ENCODE results near the gene GLI3. TPM values are rescaled to one million over a fixed set of nuclear protein-coding genes. Genes with fewer than 3 reads are reported as not detected.

Gene GLI3
- total RNA-seq, 2 donors from 2014 or later = 3.4 to 6.6 TPM

DNA sequence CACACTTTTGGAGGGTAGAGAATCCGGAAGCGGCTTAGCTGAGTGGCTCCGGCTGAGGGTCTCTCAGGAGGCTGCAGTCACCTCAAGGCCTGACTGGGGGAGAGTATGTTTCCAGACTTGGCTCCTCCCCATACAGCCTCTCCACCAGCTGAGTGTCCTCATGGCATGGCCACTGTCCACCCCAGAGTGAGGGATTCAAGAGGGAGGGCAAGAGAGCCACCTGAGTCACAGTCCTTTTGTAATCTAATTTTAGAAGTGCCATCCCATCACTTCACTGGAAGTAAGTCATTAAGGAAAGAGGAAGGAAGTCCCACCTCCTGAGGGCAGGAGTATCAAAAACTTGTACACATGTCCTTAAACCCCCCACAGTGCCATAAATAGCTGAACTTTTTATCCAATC, 134.0 kb downstream of the GLI3 start:
- no peak overlapping the region for H3K27ac ChIP-seq
- ATAC-seq (ENCODE audit: insufficient number of reproducible peaks, low FRiP score, low read depth) (no peak), DNase-seq (ENCODE audit: low spot score) (no peak)
- no peaks in the 10 kb centered on the region for H3K27me3 ChIP-seq (replicated peaks; ENCODE audit: insufficient read depth)
- H3K4me1 ChIP-seq (ENCODE audit: control insufficient read depth in 1 of 2, low read depth in 2 of 2) = peaks cover 4 to 18% of the 10 kb centered on the region in 2 donors
- H3K4me3 ChIP-seq = no peak overlapping the region
- no peaks in the 10 kb centered on the region for H3K36me3 ChIP-seq
- H3K9me3 ChIP-seq = no peaks in the 10 kb centered on the region
- TF ChIP-seq, protein P1, sequence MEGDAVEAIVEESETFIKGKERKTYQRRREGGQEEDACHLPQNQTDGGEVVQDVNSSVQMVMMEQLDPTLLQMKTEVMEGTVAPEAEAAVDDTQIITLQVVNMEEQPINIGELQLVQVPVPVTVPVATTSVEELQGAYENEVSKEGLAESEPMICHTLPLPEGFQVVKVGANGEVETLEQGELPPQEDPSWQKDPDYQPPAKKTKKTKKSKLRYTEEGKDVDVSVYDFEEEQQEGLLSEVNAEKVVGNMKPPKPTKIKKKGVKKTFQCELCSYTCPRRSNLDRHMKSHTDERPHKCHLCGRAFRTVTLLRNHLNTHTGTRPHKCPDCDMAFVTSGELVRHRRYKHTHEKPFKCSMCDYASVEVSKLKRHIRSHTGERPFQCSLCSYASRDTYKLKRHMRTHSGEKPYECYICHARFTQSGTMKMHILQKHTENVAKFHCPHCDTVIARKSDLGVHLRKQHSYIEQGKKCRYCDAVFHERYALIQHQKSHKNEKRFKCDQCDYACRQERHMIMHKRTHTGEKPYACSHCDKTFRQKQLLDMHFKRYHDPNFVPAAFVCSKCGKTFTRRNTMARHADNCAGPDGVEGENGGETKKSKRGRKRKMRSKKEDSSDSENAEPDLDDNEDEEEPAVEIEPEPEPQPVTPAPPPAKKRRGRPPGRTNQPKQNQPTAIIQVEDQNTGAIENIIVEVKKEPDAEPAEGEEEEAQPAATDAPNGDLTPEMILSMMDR (IDR thresholded peaks at IDR 0.05) = no peak

DNA sequence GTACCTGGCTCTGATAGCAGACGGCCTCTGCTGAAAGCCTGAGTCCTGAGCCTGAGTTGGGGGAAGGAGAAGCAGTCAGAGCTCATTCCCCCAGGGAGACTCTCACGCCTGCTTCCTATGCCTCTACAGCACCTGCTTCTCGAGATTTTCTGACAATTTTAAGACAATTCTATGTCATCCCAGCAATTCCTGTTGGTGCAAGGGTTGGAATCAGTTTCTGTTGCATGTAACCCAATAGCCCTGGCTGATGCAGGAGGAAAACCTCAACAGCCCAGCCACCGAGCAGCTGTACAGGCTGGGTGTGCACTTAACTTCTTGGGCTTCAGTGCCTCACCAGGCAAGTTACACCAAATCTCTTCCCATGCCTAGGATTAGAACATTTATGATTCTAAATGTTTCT, 134.7 kb downstream of the GLI3 start:
- no peaks in the 10 kb centered on the region for H3K9me3 ChIP-seq
- no peak for ATAC-seq (ENCODE audit: insufficient number of reproducible peaks, low FRiP score, low read depth)
- H3K27me3 ChIP-seq (replicated peaks; ENCODE audit: insufficient read depth) = no peaks in the 10 kb centered on the region
- H3K36me3 ChIP-seq = no peaks in the 10 kb centered on the region
- no peak overlapping the region for H3K27ac ChIP-seq
- no peak for DNase-seq (ENCODE audit: low spot score)
- TF ChIP-seq, protein P1 (IDR thresholded peaks at IDR 0.05) = no peak
- no peak overlapping the region for H3K4me3 ChIP-seq
- peaks cover 2 to 16% of the 10 kb centered on the region in 2 donors for H3K4me1 ChIP-seq (ENCODE audit: control insufficient read depth in 1 of 2, low read depth in 2 of 2)

DNA sequence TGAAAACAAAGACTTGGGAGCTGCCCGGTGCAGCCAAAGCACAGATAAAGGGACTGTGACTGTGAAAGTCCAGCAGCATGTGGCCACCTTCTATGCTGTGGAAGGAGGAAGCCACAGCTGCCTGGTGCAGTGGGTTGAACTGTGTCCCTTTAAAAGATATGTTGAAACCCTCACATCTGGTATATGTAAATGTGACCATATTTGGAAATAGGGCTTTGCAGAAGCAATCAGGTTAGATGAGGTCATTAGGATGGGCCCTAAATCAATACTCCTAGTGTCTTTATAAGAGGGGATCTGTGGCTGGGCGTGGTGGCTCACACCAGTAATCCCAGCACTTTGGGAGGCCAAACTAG, 136.9 kb downstream of the GLI3 start:
- no peak overlapping the region for H3K4me3 ChIP-seq
- H3K27ac ChIP-seq = no peak overlapping the region
- no peaks in the 10 kb centered on the region for H3K9me3 ChIP-seq
- no peaks in the 10 kb centered on the region for H3K27me3 ChIP-seq (replicated peaks; ENCODE audit: insufficient read depth)
- H3K4me1 ChIP-seq (ENCODE audit: control insufficient read depth in 1 of 2, low read depth in 2 of 2) = peaks cover 3 to 17% of the 10 kb centered on the region in 2 donors
- TF ChIP-seq, protein P1 (IDR thresholded peaks at IDR 0.05) = no peak
- DNase-seq (ENCODE audit: low spot score) (no peak), ATAC-seq (ENCODE audit: insufficient number of reproducible peaks, low FRiP score, low read depth) (no peak)
- H3K36me3 ChIP-seq = no peaks in the 10 kb centered on the region

DNA sequence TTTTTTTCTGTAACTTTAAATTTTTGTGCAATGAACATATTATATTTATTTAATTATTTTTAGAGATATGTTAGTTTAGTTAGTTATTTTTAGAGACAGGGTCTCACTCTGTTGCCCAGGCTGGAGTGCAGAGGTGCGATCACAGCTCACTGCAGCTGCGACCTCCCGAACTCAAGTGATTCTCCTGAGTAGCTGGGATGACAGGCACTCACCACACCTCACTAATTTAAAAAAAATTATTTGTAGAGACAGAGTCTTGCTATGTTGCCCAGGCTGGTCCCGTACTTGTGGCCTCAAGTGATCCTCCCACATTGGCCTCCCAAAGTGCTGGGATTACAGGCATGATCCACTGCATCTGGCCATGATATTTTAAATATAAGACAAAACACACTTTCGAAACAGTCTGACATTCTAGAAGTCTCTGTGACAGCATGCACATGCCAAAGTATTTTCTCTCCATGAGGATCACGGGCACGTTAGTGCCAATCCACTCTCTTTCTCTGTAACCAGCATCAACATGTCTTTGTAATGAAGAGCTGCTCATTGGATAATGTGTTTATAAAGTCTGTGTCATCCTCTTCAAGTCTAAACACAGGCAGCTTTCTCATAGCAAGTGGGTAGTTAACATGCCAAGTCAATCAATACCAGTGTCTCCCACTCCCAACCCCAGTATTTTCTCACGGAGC, 137.4 kb downstream of the GLI3 start:
- Histone ChIP-seq H3K4me3 (no peak overlapping the region), H3K27ac (no peak overlapping the region), H3K9me3 (no peaks in the 10 kb centered on the region), H3K27me3 (replicated peaks; ENCODE audit: insufficient read depth) (no peaks in the 10 kb centered on the region), H3K4me1 (ENCODE audit: control insufficient read depth in 1 of 2, low read depth in 2 of 2) (peaks cover 3 to 17% of the 10 kb centered on the region in 2 donors), H3K36me3 (no peaks in the 10 kb centered on the region)
- DNase-seq (ENCODE audit: low spot score) (no peak), ATAC-seq (ENCODE audit: insufficient number of reproducible peaks, low FRiP score, low read depth) (no peak)
- TF ChIP-seq, protein P1 (IDR thresholded peaks at IDR 0.05) = no peak

DNA sequence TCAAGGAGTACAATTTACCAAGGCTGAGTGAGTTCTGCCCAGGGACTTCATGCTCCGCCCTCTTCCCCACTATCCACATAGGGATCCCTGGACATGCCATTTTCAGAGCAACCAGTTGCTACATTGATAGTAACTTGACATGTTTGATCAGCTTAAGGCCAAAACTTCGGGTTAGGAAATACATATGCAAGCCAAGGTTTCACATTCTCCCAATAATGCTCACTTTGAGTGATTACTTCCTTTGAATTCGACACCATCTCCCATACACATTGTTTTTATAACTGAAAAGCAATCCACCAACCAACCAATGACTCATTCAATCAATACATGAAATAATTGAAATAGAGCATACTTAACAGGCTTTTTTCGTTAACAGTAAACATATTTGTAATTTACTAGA, 137.9 kb downstream of the GLI3 start:
- Histone ChIP-seq H3K27ac (no peak overlapping the region), H3K4me3 (no peak overlapping the region), H3K9me3 (no peaks in the 10 kb centered on the region), H3K4me1 (ENCODE audit: control insufficient read depth in 1 of 2, low read depth in 2 of 2) (peaks cover 3 to 17% of the 10 kb centered on the region in 2 donors), H3K27me3 (replicated peaks; ENCODE audit: insufficient read depth) (no peaks in the 10 kb centered on the region), H3K36me3 (no peaks in the 10 kb centered on the region)
- DNase-seq (ENCODE audit: low spot score) (no peak), ATAC-seq (ENCODE audit: insufficient number of reproducible peaks, low FRiP score, low read depth) (no peak)
- TF ChIP-seq, protein P1 (IDR thresholded peaks at IDR 0.05) = no peak

Measured in thoracic aorta (tissue), 2 donors.